Neural progenitor cell (in vitro differentiated cells): ENCODE results near the gene GDI2. TPM values are rescaled to one million over a fixed set of nuclear protein-coding genes. Genes with fewer than 3 reads are reported as not detected.

Experiments used
- DNase-seq: peaks from one replicate; pipeline ENCODE4 v3.0.0-alpha.2; 2016; ENCODE audit warnings: low spot score
- H2AFZ ChIP-seq: fragments of 200-600 bp; sonication (generic); replicated peaks from 2 replicates; pipeline ENCODE4 v1.6.1; 2016; ENCODE audit warnings: antibody characterized with exemption
- H3F3A ChIP-seq: fragments of 200-600 bp; sonication (generic); 2 replicates; pipeline ENCODE4 v1.6.1; 2016; ENCODE audit warnings: antibody characterized with exemption, low read depth
- H3K27ac ChIP-seq: fragments of 200-600 bp; sonication (generic); 2 replicates; pipeline ENCODE4 v1.5.1; 2016; ENCODE audit warnings: mild to moderate bottlenecking
- H3K27me3 ChIP-seq: fragments of 200-600 bp; sonication (generic); 2 replicates; pipeline ENCODE4 v1.6.1; 2016; ENCODE audit warnings: mild to moderate bottlenecking, moderate library complexity
- H3K36me3 ChIP-seq: fragments of 200-600 bp; sonication (generic); 2 replicates; pipeline ENCODE4 v1.5.1; 2016
- H3K4me1 ChIP-seq: fragments of 200-600 bp; sonication (generic); 2 replicates; pipeline ENCODE4 v1.6.1; 2016; ENCODE audit warnings: mixed run types
- H3K4me2 ChIP-seq: fragments of 200-600 bp; sonication (generic); 2 replicates; pipeline ENCODE4 v1.6.1; 2016
- H3K4me3 ChIP-seq: fragments of 200-600 bp; sonication (generic); 2 replicates; pipeline ENCODE4 v1.5.1; 2016
- H3K79me2 ChIP-seq: fragments of 200-600 bp; sonication (generic); 2 replicates; pipeline ENCODE4 v1.6.1; 2016; ENCODE audit warnings: low read depth
- H3K9ac ChIP-seq: fragments of 200-600 bp; sonication (generic); 2 replicates; pipeline ENCODE4 v1.6.1; 2016
- H3K9me3 ChIP-seq: fragments of 200-600 bp; sonication (generic); 2 replicates; pipeline ENCODE4 v1.5.1; 2016; ENCODE audit warnings: low read depth
- H4K20me1 ChIP-seq: fragments of 200-600 bp; sonication (generic); 2 replicates; pipeline ENCODE4 v1.6.1; 2016; ENCODE audit warnings: low read depth
- H3K27ac Mint-ChIP-seq: 3 replicates; pipeline ENCODE4 v1.8.0; 2021; ENCODE audit warnings: mixed read lengths
- H3K27me3 Mint-ChIP-seq: 2 replicates; pipeline ENCODE4 v1.8.0; 2022; ENCODE audit warnings: low read depth, mild to moderate bottlenecking, inconsistent platforms, moderate library complexity, mixed read lengths; ENCODE audit not compliant: insufficient read depth
- H3K36me3 Mint-ChIP-seq: 3 replicates; pipeline ENCODE4 v1.8.0; 2021; ENCODE audit warnings: mixed read lengths
- H3K4me1 Mint-ChIP-seq: 3 replicates; pipeline ENCODE4 v1.8.0; 2021; ENCODE audit warnings: mixed read lengths
- H3K4me3 Mint-ChIP-seq: 3 replicates; pipeline ENCODE4 v1.8.0; 2021; ENCODE audit warnings: mild to moderate bottlenecking, moderate library complexity, mixed read lengths
- H3K9me3 Mint-ChIP-seq: 3 replicates; pipeline ENCODE4 v1.8.0; 2020; ENCODE audit warnings: mixed read lengths
- CTCF ChIP-seq: fragments of 200-600 bp; sonication (generic); IDR thresholded peaks from 2 replicates; pipeline ENCODE4 v1.5.1; 2017; ENCODE audit warnings: antibody characterized with exemption, mild to moderate bottlenecking
- EZH2 ChIP-seq: fragments of 200-600 bp; sonication (generic); IDR thresholded peaks from 2 replicates; pipeline ENCODE4 v1.6.1; 2017; ENCODE audit warnings: antibody characterized with exemption, mild to moderate bottlenecking, moderate library complexity
- EZH2phosphoT487 ChIP-seq: fragments of 200-600 bp; sonication (generic); IDR thresholded peaks from 2 replicates; pipeline ENCODE4 v1.6.1; 2017; ENCODE audit warnings: antibody characterized with exemption
- total RNA-seq: library from RNA; depleted of rRNA; stranded (reverse); fragments of >200 nt; gene quantifications from 2 replicates; pipeline ENCODE4 v1.2.3, GENCODE V29; 2015; ENCODE audit warnings: low replicate concordance

The GDI2 gene
- total RNA-seq, 1 donor from 2014 or later = 592 TPM

DNA sequence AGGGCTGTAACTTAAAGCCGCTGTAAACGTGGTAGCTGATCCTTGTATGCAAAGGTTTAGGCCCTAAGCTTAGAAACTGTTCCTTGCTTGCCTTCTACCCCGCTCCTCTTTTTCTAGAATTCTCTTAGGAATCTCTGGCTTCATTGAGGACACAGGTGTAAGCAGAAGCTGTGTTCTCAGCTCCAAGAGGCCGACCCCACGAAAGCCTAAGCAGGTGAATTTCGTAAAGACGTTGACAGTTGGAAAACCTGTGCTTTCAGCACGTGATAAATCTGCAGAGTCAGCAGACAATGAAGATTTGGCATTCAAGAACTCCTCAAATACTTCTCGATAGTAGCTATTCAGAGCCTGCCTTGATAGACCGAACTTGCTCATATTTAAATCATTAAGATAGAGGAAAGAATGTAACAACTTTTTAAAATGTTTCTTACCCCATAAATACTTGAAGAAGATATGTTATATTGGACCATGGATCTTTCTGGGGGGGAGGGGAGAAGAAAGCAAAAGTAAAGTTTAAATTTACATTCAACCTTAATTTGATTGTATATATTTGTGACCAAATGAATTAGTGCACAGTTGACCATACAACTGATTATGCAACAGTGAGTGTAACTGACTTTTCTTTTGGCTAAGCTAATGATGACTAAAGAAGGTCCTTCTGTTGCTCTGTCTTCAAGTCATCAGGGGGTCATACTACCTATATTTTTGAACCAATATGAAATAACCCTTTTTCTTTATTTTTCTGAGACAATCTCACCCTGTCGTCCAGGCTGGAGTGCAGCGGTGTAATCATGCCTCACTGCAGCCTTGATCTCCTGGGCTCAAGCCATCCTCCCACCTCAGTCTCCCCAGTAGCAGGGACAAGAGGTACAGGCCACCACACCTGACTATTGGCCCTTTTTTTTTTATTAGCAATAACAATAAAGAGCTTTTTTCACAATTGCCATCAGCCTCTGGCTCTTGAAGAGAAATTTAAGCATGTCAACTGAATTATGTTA lies 1.2 kb upstream of the GDI2 start:
- peaks cover 31% of the 10 kb centered on the region for H3K4me1 ChIP-seq
- Mint-ChIP-seq H3K9me3 (no peaks in the 10 kb centered on the region), H3K27me3 (peaks cover 2% of the 10 kb centered on the region), H3K4me3 (peak overlapping the region; percentile 94), H3K4me1 (peaks cover 26% of the 10 kb centered on the region), H3K36me3 (peaks cover 7% of the 10 kb centered on the region), H3K27ac (peak overlapping the region; percentile 91)
- H3K27me3 ChIP-seq = no peaks in the 10 kb centered on the region
- H4K20me1 ChIP-seq = peaks cover 31% of the 10 kb centered on the region
- H3K9me3 ChIP-seq = no peaks in the 10 kb centered on the region
- peak overlapping the region; percentile 92 for H3K4me2 ChIP-seq
- peak overlapping the region; percentile 98 for H3K4me3 ChIP-seq
- no peak for TF ChIP-seq EZH2
- no peak for TF ChIP-seq CTCF
- no peak for TF ChIP-seq EZH2phosphoT487
- H2AFZ ChIP-seq = peak overlapping the region; percentile 34
- no peaks in the 10 kb centered on the region for H3K36me3 ChIP-seq
- peak; percentile 40 for DNase-seq
- peaks cover 54% of the 10 kb centered on the region for H3K79me2 ChIP-seq
- peak overlapping the region; percentile 91 for H3K9ac ChIP-seq
- peaks cover 26% of the 10 kb centered on the region for H3F3A ChIP-seq
- peak overlapping the region; percentile 68 for H3K27ac ChIP-seq

DNA sequence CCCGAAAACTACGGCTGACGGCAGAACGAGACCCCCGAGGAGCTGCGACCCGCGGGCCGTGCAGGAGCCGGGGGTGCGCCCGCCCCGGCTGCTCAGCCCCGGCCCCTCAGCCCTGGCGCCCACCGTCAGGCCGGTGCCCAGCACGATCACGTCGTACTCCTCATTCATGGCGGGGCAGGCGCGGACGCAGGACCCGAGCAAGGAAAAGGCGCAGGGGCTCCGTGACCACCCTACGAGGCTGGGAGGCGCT lies 218 bp downstream of the GDI2 start:
- Histone ChIP-seq H3K4me1 (peaks cover 34% of the 10 kb centered on the region), H3K4me3 (peak overlapping the region; percentile 98), H3K79me2 (peaks cover 68% of the 10 kb centered on the region), H3K4me2 (peak overlapping the region; percentile 82), H3K9me3 (no peaks in the 10 kb centered on the region), H3F3A (peaks cover 26% of the 10 kb centered on the region), H2AFZ (peak overlapping the region; percentile 73), H3K36me3 (no peaks in the 10 kb centered on the region), H3K27ac (peak overlapping the region; percentile 94), H3K9ac (peak overlapping the region; percentile 90), H4K20me1 (peaks cover 44% of the 10 kb centered on the region), H3K27me3 (no peaks in the 10 kb centered on the region)
- no peak for TF ChIP-seq EZH2
- no peak for TF ChIP-seq CTCF
- no peak for TF ChIP-seq EZH2phosphoT487
- no peaks in the 10 kb centered on the region for H3K9me3 Mint-ChIP-seq
- peak overlapping the region; percentile 93 for H3K27ac Mint-ChIP-seq
- H3K4me1 Mint-ChIP-seq = peaks cover 30% of the 10 kb centered on the region
- peaks cover 2% of the 10 kb centered on the region for H3K27me3 Mint-ChIP-seq
- H3K4me3 Mint-ChIP-seq = peak overlapping the region; percentile 94
- no peak for DNase-seq
- H3K36me3 Mint-ChIP-seq = peaks cover 12% of the 10 kb centered on the region

DNA sequence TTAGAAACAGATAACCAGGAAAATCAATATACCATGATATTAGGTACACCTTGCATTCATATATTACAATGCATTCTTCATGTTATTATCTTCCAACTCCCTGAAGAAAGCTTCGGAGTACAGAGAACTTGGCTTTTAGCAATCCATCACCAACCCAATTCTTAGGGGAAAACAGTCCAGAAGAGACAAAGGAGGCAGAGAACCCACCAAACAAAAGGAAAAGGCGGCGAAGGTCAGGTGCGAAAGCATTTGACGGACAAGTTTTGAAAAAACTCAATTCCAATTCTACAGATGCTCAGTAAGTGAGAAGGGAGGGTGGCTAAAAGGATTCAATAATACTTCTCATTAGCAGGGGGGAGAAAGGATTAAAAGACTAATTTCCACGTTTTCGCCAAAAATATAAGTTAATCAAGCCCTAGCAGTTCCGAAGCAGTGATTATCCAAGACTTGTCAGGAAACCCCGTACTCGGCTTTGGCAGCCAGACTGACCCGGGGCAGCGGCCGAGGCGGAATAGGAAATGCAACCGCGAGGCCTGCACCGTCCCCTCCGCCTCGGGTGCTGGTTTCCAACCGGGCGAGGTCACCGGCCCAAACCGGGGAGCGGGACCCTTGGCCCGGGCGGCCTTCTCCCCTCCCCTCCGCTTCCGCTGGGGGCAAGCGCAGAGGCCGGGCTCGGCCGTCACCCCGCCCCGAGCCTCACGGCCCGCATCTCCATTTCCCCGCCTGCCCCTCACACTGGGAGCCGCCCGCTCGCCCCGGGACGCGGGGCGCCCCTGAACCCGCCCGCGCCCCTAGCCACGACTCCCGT lies 747 bp downstream of the GDI2 start:
- H3K4me3 Mint-ChIP-seq = peak overlapping the region; percentile 94
- H3K9ac ChIP-seq = peak overlapping the region; percentile 90
- no peaks in the 10 kb centered on the region for H3K27me3 ChIP-seq
- H3F3A ChIP-seq = peaks cover 26% of the 10 kb centered on the region
- H2AFZ ChIP-seq = peak overlapping the region; percentile 73
- DNase-seq = peak; percentile 75
- peak overlapping the region; percentile 94 for H3K27ac ChIP-seq
- peak overlapping the region; percentile 82 for H3K4me2 ChIP-seq
- H3K27ac Mint-ChIP-seq = peak overlapping the region; percentile 87
- peaks cover 73% of the 10 kb centered on the region for H3K79me2 ChIP-seq
- peak overlapping the region; percentile 98 for H3K4me3 ChIP-seq
- no peaks in the 10 kb centered on the region for H3K9me3 ChIP-seq
- H3K27me3 Mint-ChIP-seq = peaks cover 2% of the 10 kb centered on the region
- H3K36me3 ChIP-seq = no peaks in the 10 kb centered on the region
- peaks cover 15% of the 10 kb centered on the region for H3K36me3 Mint-ChIP-seq
- H4K20me1 ChIP-seq = peaks cover 49% of the 10 kb centered on the region
- H3K4me1 ChIP-seq = peaks cover 34% of the 10 kb centered on the region
- H3K4me1 Mint-ChIP-seq = peaks cover 32% of the 10 kb centered on the region
- TF ChIP-seq CTCF (no peak), EZH2phosphoT487 (no peak), EZH2 (no peak)
- no peaks in the 10 kb centered on the region for H3K9me3 Mint-ChIP-seq
